Activated CD8-positive, alpha-beta memory T cell treated with anti-CD3 and anti-CD28 coated beads for 4 hours (primary cell): ENCODE measurements around the gene FHIP1A.

ENCODE experiments used
- DNase-seq, 2 donors: peaks; one replicate each; pipeline ENCODE4 v3.0.0-alpha.2; 2020; ENCODE audit warnings: low read depth in 2 of 2

Gene FHIP1A

GRCh38 chr4:151417766-151418376, 8.9 kb downstream of the FHIP1A start:
- DNase-seq: no peak

GRCh38 chr4:151418385-151418784, 9.4 kb downstream of the FHIP1A start:
- DNase-seq: no peak

- no peak for DNase-seq
These were observed 9.9 kb downstream of the FHIP1A start for GRCh38 chr4:151418856-151419255.

DNA sequence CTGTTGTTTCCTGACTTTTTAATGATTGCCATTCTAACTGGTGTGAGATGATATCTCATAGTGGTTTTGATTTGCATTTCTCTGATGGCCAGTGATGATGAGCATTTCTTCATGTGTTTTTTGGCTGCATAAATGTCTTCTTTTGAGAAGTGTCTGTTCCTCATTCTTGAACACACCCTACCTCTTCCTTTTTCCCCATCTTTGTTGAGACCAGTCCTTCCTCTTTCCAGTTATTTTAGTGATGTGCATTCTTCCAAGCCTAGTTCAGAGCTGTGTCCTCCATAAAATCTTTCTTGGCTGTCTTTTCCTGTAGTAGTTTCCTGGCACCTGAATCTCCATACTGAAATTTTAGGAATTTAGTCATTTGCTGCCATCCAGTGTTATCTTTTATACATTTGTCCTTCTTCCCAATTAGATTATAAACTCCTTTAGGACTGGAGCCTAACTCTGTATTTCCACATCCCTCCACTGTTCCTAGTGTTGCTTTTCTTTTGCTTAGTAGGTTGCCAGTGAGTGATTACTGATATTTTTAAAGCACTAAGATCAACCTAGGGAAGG, 11.4 kb downstream of the FHIP1A start:
- DNase-seq: no peak

GRCh38 chr4:151422854-151423253, 13.9 kb downstream of the FHIP1A start:
- no peak for DNase-seq

GRCh38 chr4:151426513-151426912, 17.5 kb downstream of the FHIP1A start:
- no peak for DNase-seq

DNA sequence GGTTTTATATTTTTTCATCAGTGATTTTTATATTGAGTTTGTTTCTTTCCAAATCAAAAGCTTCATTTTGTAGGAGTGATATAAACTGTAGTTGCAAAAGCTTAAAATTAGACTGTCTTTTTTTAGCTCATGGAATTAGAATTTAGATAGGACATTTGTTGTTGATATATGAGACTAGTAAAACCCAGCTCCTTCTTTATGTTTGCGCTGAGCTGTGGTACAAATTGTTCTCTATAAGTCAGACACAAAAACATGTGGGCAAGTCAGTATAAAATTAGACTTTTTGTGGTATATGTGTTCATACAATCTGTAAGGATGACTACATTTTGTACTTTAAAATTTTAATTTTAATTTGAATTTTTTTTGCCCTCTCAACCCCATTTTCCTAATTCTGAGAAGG, 18.3 kb downstream of the FHIP1A start:
- DNase-seq: no peak

GRCh38 chr4:151428346-151428745, 19.4 kb downstream of the FHIP1A start:
- DNase-seq: no peak

DNA sequence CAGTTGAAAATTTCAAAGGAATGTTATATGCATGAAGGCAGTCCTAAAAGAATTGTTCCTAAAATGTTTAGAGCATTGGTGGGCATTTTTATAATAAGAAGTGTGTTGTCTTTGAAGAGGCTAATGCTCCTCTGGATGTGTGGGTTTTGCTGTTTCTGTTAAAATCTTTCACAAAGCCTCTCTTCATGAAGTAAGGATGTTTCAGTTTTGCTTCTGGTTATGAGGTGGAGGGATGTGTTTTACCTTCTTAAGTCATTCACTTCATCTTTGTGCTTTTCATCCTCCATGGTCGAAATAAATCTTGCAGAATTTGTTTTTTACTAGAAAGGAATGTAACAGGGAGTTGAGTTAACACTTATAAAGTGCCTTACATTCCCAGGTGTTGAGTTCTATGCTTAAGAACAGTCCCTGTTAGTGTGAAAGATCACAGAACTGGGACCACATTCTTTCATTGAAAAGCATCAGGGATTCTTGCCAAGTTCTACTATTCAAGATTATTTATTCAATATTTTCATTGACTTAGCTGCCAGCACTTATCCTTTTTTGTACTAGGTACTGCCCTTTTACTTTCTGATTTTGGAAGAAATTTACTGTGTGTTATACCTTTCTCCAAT, 21.1 kb downstream of the FHIP1A start:
- DNase-seq: no peak

DNA sequence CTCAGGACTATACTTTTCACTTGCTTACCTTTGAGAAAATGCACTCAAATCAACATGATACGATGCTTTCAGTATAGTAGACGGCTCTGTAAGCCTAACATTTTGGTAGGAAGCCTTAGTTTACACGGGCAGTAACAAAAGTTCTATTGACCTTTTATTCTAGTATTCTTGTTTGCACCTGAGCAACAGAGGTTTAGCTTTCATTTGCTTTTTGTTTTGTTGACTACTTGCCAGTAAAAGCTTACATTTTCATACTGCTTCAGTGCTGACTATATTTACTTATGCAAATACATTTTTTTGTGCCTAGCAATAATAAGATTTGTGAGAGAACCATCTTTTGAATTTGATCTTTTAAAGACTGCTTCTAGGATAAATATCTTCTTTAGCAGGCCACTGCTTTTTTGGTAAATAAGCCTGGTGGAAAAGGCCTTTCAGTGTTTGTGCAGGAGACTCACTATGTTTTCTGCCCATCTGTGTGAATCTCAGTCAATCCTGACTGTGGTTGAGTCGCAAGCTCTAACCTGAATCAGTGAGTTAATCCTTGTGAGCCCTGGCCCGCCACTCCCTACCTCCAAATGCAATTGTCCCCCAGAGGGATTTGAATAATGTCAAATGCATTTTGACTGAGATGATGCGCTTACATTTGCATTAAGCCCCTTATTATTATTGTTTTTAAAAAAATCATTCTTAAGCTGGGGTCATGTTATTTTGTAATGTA, 21.9 kb downstream of the FHIP1A start:
- DNase-seq: no peak

DNA sequence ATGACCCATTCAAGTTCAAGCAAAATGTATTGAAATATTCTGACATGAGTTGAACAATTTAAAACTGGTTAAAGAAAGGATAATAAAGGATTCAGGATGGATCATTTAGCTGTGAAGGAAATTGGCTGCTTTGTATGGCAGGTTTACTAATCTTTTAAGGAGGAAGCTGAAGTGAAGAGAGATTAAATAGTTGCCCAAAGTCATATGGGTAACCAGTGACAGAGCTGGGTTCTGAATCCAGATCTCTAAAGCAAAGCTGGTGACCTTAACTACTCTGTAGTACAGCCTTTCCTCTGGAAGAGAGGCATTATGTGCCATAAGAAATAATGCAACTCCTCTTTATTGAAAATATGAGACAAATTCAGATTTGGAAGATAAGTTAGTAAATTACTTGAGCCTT, 22.8 kb downstream of the FHIP1A start:
- no peak for DNase-seq

GRCh38 chr4:151432654-151433053, 23.7 kb downstream of the FHIP1A start:
- DNase-seq: no peak

DNA sequence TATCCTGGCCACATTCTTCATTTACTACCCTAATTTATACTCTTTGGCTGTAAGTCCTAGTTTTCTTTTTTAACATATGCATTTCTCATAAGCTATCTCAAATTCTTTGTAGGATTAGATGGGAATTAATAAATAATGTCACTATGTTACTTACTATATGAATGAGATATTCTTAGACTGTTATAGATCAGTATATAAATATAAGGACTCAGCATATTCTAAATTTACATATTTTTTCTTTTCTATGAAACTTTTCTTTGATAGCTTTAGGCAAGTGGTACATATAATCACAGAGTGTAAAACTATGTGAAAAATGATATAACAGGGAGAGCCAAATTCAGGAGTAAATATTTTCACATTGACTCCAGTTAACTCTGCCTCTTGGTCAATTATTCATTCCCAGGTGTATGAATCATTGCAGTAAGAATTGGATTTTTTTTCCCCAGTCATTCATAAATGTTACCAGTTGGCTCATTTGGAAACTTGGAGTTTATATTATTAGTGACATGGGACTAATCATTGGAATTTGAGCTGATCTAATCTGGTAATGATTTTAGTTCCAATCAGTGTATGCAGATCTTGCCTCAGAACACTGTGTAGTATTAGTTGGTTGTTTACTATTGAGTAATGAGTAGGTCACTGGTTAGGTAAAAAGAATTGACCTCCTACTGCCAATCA, 25.3 kb downstream of the FHIP1A start:
- no peak for DNase-seq

DNA sequence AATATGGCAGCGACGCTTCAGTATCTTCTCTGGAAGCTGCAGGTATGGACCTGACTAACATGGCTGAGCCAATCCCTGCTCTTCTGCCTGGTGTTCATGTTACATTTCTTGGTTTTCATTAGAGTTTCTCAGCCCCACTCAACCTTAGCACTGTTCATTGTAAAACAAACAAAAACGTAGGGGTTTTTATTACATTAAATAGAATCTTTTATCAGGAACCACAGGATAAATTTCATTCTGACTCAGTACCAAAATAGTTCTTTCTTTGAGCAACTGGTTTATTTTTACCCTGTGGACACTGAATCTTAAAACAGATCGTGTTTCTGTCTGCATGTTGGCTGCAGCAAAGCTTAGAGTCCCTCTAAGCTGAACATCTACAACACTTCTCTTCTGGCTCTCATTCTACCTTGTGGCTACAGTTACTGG, 27.1 kb downstream of the FHIP1A start:
- no peak for DNase-seq

DNA sequence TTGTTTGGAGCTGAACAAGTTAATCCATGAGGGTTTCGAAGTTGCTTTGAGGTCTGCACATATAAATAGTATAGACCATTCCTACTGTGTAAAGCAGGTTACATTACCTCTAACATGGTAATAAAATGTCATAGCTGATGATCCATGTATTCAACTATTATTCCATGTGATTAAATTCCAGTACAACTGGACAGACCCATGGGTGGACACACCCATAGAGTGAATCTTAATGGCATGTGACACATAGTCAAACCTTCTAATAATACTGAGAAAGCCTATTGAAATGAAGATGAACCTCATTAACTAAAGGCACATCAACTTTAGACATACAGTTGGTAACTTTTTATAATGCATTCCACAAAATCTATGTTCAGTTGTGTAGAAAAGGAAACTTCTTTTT, 28.5 kb downstream of the FHIP1A start:
- no peak for DNase-seq

DNA sequence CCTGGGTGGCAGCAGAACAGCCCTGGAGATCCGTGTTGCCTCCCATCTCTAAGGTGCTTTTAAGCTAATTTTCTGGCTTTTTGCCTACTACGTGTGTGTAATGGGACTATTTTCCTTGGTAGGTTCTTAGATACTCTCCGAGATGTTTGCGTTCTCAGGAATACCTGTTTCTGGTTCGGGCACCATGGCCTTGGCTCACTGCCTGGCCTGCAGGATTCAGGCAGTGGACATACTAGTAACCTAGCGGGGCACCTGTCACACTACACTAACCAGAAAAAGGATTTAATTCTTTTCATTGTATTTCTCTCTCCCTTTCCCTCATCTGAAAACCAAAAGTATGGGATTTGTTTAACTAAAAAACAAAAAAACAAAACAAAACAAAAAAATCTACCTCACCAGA, 29.2 kb downstream of the FHIP1A start:
- DNase-seq: no peak

DNA sequence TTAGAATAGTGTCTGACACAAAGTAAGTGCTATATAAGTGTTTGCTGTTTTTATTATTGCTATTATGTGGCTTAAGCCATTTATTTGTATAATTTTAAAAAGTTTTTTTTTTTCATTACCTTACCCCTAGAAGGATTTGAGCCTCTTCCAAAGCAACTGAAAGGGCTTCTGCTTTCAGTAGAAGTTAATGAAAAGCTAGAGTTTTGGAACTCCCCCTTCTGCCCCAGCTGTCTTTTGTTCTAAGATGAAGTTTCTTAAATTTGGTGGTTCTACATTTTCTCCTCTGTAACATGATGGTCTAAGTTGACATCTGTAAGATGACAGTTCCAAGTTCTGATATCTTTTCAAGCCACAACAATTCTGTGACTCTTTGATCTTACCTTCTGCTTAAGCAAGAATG, 30.3 kb downstream of the FHIP1A start:
- no peak for DNase-seq

- no peak for DNase-seq
These were observed 33.0 kb downstream of the FHIP1A start for GRCh38 chr4:151442002-151442401.

- no peak for DNase-seq
These were observed 34.3 kb downstream of the FHIP1A start for GRCh38 chr4:151443247-151443646.

DNA sequence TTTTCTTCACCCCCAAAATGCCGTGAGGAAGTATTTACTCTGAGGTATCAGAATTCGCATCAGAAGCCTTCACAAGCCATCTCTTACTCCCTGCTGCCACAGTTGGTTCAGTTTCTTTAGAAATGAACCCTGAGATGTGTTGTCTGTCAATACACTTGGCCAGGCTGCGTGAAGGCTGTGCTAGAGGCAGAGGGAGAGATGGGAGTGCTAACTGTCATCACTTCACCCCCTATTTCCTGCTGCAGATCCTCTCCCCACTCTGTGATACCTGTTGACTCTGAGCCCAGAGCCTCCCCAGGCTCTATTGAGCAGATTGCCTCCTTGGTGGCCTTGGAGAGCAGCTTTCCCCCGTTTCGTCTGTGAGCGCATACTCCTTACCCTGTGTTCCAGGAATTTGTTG, 34.8 kb downstream of the FHIP1A start:
- DNase-seq: no peak

- no peak for DNase-seq
These were observed 37.2 kb downstream of the FHIP1A start for GRCh38 chr4:151446208-151446607.

- no peak for DNase-seq
These were observed 45.5 kb downstream of the FHIP1A start for GRCh38 chr4:151454513-151454912.
